OCI-LY1 (cell line): ENCODE results near the gene PLA2G2D.

Source experiments
- EZH2 ChIP-seq: fragments of 200-600 bp; sonication (generic), shearing (Covaris generic); IDR thresholded peaks from 2 replicates; pipeline ENCODE4 v1.8.0; 2017; ENCODE audit warnings: borderline replicate concordance, mixed run types, mild to moderate bottlenecking, antibody characterized with exemption, low read length, moderate library complexity, mixed read lengths
- TF ChIP-seq, protein P1 (sequence below): fragments of 200-600 bp; sonication (generic), shearing (Covaris generic); IDR thresholded peaks from 2 replicates; pipeline ENCODE4 v1.5.1; 2017; ENCODE audit warnings: mild to moderate bottlenecking, antibody characterized with exemption, low read length, moderate library complexity, mixed read lengths

DNA sequence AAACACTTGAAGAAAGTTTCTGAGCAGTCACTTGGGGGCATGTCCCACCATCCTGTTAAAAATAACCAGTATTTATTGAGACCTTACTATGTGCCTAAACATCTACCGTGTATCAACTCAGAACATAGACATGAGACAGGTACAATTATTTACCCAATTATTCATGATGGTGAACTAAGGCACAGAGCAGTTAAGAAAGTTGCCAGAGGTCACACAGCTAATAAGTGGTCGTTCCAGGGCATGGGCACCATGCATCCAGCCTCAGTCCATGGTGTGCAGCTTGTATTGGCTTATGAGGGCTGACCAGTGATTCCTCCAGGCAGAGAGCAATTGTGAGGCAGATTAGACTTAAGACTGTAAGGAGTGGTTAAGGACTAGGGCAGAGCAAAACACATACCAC lies 44.0 kb downstream of the PLA2G2D start:
- TF ChIP-seq, protein P1, sequence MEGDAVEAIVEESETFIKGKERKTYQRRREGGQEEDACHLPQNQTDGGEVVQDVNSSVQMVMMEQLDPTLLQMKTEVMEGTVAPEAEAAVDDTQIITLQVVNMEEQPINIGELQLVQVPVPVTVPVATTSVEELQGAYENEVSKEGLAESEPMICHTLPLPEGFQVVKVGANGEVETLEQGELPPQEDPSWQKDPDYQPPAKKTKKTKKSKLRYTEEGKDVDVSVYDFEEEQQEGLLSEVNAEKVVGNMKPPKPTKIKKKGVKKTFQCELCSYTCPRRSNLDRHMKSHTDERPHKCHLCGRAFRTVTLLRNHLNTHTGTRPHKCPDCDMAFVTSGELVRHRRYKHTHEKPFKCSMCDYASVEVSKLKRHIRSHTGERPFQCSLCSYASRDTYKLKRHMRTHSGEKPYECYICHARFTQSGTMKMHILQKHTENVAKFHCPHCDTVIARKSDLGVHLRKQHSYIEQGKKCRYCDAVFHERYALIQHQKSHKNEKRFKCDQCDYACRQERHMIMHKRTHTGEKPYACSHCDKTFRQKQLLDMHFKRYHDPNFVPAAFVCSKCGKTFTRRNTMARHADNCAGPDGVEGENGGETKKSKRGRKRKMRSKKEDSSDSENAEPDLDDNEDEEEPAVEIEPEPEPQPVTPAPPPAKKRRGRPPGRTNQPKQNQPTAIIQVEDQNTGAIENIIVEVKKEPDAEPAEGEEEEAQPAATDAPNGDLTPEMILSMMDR, result no peak
- no peak for TF ChIP-seq EZH2
